SK-N-MC (cell line): ENCODE results near the gene GPAM.

Experiments
- EZH2 ChIP-seq: fragments of 200-600 bp; sonication (generic); IDR thresholded peaks from one replicate; pipeline ENCODE4 v1.6.1; 2017; ENCODE audit warnings: antibody characterized with exemption
- POLR2AphosphoS5 ChIP-seq: IDR thresholded peaks from 2 replicates; pipeline ENCODE4 v1.6.1; 2012; ENCODE audit warnings: mild to moderate bottlenecking, low read depth, low read length, borderline replicate concordance

GRCh38 chr10:112137154-112137987 lies 46.2 kb downstream of the GPAM start:
- TF ChIP-seq EZH2 (no peak), POLR2AphosphoS5 (no peak)
